Activated B cell treated with CpG ODN at 0.5 μM for 24 hours (primary cell): Measurements from ENCODE around the gene SCGB1C1. TPM values are rescaled to one million over a fixed set of nuclear protein-coding genes. Genes with fewer than 3 reads are reported as not detected.

ENCODE experiments used
- ATAC-seq: fragments of 200-7000 bp; cut with Tn5 transposase; one replicate; pipeline ENCODE4 v1.10.0; 2021; ENCODE audit warnings: low read depth, mild to moderate bottlenecking, moderate library complexity
- CTCF ChIA-PET: fragments of 350-600 bp; sonication (Branson Sonifier 250); formaldehyde crosslinking; loops from one replicate; lab custom pipeline; 2021; ENCODE audit warnings: antibody characterized with exemption; lab: Charles Lee
- POLR2A ChIA-PET: fragments of 350-600 bp; sonication (Branson Sonifier 250); formaldehyde crosslinking; loops from one replicate; lab custom pipeline; 2021; ENCODE audit warnings: antibody characterized with exemption; lab: Charles Lee
- DNase-seq: peaks from one replicate; pipeline ENCODE4 v3.0.0; 2022
- H3K27ac Mint-ChIP-seq: one replicate; pipeline ENCODE4 v1.8.0; 2020; ENCODE audit warnings: mixed read lengths
- H3K27me3 Mint-ChIP-seq: one replicate; pipeline ENCODE4 v1.8.0; 2021; ENCODE audit warnings: mixed read lengths
- H3K36me3 Mint-ChIP-seq: one replicate; pipeline ENCODE4 v1.8.0; 2021; ENCODE audit warnings: low read depth, mixed read lengths
- H3K4me1 Mint-ChIP-seq: one replicate; pipeline ENCODE4 v1.8.0; 2021; ENCODE audit warnings: mixed read lengths
- H3K4me3 Mint-ChIP-seq: one replicate; pipeline ENCODE4 v1.8.0; 2020; ENCODE audit warnings: mild to moderate bottlenecking, mixed read lengths
- H3K9me3 Mint-ChIP-seq: one replicate; pipeline ENCODE4 v1.8.0; 2020; ENCODE audit warnings: mixed read lengths
- intact Hi-C: fragments of 100-400 bp; cut with micrococcal nuclease; formaldehyde crosslinking; loops from one replicate; pipeline ENCODE4 v1.15.1; 2024
- total RNA-seq: library from RNA; stranded (reverse); gene quantifications from 2 replicates; pipeline ENCODE4 v1.2.3, GENCODE V29; 2022
- TF ChIP-seq, protein P1 (sequence below): fragments of 200-600 bp; IDR thresholded peaks from one replicate; pipeline ENCODE4 v1.8.0; 2022; ENCODE audit warnings: antibody characterized with exemption, mild to moderate bottlenecking

Gene SCGB1C1
- total RNA-seq, 1 donor from 2014 or later: not detected

DNA sequence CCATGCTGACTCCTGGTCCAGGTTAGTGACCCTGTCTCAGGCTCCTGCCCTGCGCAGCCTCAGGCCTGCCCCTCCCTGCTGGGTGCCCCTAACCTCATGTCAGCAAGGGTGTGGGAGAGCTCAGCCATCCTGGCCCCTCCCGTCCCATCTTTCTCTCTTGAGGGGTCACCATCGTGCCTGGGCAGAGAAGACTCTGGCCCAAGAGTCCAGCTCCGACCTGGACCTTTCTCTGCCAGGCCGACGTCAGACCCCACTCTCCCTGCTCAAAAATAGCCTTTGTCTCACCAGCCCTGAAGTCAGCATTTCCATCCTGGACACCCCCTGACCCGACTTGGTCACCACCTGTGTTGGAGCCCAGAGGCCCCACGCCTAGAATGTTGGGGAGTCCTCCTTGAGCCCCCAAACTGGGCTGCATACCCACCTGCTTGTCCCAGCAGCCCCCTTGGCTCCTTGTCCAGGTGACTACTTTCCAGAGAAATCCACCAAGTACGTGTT lies 4.9 kb downstream of the SCGB1C1 start:
- ChIA-PET POLR2A (no interaction called here), CTCF (no interaction called here)
- no peak for ATAC-seq
- Mint-ChIP-seq H3K36me3 (peaks cover 13% of the 10 kb centered on the region), H3K9me3 (no peaks in the 10 kb centered on the region), H3K4me3 (no peak overlapping the region), H3K4me1 (peaks cover 14% of the 10 kb centered on the region), H3K27me3 (no peaks in the 10 kb centered on the region), H3K27ac (no peak overlapping the region)
- TF ChIP-seq, protein P1, sequence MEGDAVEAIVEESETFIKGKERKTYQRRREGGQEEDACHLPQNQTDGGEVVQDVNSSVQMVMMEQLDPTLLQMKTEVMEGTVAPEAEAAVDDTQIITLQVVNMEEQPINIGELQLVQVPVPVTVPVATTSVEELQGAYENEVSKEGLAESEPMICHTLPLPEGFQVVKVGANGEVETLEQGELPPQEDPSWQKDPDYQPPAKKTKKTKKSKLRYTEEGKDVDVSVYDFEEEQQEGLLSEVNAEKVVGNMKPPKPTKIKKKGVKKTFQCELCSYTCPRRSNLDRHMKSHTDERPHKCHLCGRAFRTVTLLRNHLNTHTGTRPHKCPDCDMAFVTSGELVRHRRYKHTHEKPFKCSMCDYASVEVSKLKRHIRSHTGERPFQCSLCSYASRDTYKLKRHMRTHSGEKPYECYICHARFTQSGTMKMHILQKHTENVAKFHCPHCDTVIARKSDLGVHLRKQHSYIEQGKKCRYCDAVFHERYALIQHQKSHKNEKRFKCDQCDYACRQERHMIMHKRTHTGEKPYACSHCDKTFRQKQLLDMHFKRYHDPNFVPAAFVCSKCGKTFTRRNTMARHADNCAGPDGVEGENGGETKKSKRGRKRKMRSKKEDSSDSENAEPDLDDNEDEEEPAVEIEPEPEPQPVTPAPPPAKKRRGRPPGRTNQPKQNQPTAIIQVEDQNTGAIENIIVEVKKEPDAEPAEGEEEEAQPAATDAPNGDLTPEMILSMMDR: no peak
- DNase-seq: no peak
- intact Hi-C loops: no loop called here

DNA sequence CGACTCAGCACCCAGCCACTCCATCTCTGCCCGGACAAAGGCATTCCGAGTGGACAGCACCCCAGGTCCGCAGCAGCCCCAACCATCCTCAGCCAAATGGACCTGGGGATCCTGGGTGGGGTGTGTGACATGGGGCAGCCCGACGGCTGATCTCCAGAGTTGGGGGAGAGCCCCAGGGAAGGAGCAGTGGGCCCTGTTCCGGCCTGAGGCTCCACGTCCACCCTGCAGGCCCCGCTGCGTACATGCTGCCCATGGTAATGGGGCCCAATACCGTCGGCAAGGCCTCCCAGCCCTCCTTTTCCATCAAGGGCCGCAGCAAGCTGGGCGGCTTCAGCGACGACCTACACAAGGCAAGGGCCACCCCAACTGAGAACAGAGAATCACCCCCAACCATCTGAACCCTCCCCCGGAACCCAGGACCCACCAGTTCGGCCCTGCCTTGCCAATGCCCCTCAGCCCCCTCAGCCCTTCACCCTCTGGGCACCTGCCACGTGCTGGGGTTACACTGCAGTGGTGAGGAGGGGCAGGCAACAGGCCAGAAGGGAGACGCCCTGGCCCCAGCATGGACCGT lies 5.4 kb downstream of the SCGB1C1 start:
- intact Hi-C loops: no loop called here
- Mint-ChIP-seq H3K27ac (no peak overlapping the region), H3K4me1 (peaks cover 19% of the 10 kb centered on the region), H3K27me3 (no peaks in the 10 kb centered on the region), H3K9me3 (no peaks in the 10 kb centered on the region), H3K4me3 (no peak overlapping the region), H3K36me3 (peaks cover 18% of the 10 kb centered on the region)
- no peak for DNase-seq
- TF ChIP-seq, protein P1: no peak
- POLR2A ChIA-PET: no interaction called here
- CTCF ChIA-PET: no interaction called here
- no peak for ATAC-seq

GRCh38 chr11:199004-199581 lies 6.2 kb downstream of the SCGB1C1 start:
- Mint-ChIP-seq H3K27me3 (no peaks in the 10 kb centered on the region), H3K9me3 (no peaks in the 10 kb centered on the region), H3K4me1 (peaks cover 22% of the 10 kb centered on the region), H3K27ac (no peak overlapping the region), H3K4me3 (no peak overlapping the region), H3K36me3 (peaks cover 25% of the 10 kb centered on the region)
- ATAC-seq (no peak), DNase-seq (no peak)
- TF ChIP-seq, protein P1: no peak
- ChIA-PET POLR2A (interaction anchor here (0.6 to 0.7 kb wide), 2 partner anchors 29 to 74 kb away, joined by 5 to 6 read pairs; no protein-coding TSS in a partner anchor), CTCF (no interaction called here)
- intact Hi-C loops: no loop called here

DNA sequence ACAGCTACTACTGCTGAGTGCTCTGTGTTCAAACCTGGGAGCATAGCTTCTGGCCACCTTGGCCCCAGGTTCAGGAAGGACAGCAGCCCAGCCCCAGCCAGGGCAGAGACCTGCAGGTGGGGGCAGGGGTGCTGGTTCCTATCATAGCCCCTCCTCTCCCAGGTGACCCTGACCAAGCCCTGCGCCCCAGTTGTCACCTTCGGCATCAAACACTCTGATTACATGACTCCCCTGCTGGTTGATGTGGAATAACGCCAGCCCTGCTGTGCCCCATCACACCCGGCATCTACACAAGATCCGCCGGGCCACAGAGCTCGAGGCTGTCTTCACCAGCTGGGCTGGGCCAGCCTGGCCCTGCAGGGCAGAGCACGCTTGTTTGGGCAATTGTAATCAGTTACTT lies 6.9 kb downstream of the SCGB1C1 start:
- no peaks in the 10 kb centered on the region for H3K27me3 Mint-ChIP-seq
- ATAC-seq (no peak), DNase-seq (no peak)
- H3K27ac Mint-ChIP-seq: no peak overlapping the region
- POLR2A ChIA-PET: interaction anchor here (0.6 kb wide), 1 partner anchor 73 kb away, joined by 6 read pairs; no protein-coding TSS in a partner anchor
- H3K9me3 Mint-ChIP-seq: no peaks in the 10 kb centered on the region
- intact Hi-C loops: no loop called here
- peaks cover 31% of the 10 kb centered on the region for H3K36me3 Mint-ChIP-seq
- no peak overlapping the region for H3K4me3 Mint-ChIP-seq
- peaks cover 22% of the 10 kb centered on the region for H3K4me1 Mint-ChIP-seq
- TF ChIP-seq, protein P1: no peak
- CTCF ChIA-PET: no interaction called here

- no peak for ATAC-seq
- POLR2A ChIA-PET: no interaction called here
- Mint-ChIP-seq H3K36me3 (peaks cover 35% of the 10 kb centered on the region), H3K27ac (no peak overlapping the region), H3K9me3 (no peaks in the 10 kb centered on the region), H3K27me3 (no peaks in the 10 kb centered on the region), H3K4me1 (peaks cover 25% of the 10 kb centered on the region), H3K4me3 (no peak overlapping the region)
- intact Hi-C loops: no loop called here
- TF ChIP-seq, protein P1: no peak
- CTCF ChIA-PET: no interaction called here
- DNase-seq: no peak
Measured at GRCh38 chr11:200224-201003, 7.5 kb downstream of the SCGB1C1 start.
